ENCODE data around the gene CTBP1. TPM values are rescaled to one million over a fixed set of nuclear protein-coding genes. Genes with fewer than 3 reads are reported as not detected.

CTBP1 gene
- total and polyA plus RNA-seq, 2 experiments from 2014 or later: 74.0 to 192 TPM

GRCh38 chr4:1242506-1243450 lies 6.2 kb downstream of the CTBP1 start:
- Histone ChIP-seq H3K27me3 (ENCODE audit: insufficient read depth) (no peaks in the 10 kb centered on the region), H4K20me1 (replicated peaks; ENCODE audit: insufficient read depth) (peaks cover 16% of the 10 kb centered on the region), H3K4me2 (no peak overlapping the region), H3K36me3 (ENCODE audit: insufficient read depth) (no peaks in the 10 kb centered on the region), H3K4me3 (no peak overlapping the region), H3K4me1 (ENCODE audit: insufficient read depth) (peaks cover 4% of the 10 kb centered on the region; the same call in 1 of the 2 replicates), H3K9me2 (ENCODE audit: insufficient read depth) (no peaks in the 10 kb centered on the region), H3K27ac (ENCODE audit: low read depth) (no peak overlapping the region), H2AFZ (no peak overlapping the region), H3F3A (replicated peaks; ENCODE audit: low read depth) (no peaks in the 10 kb centered on the region), H3K79me2 (replicated peaks; ENCODE audit: insufficient read depth) (peaks cover 74% of the 10 kb centered on the region)
- no peaks in the 10 kb centered on the region for H3K9me3 Mint-ChIP-seq
- H3K36me3 Mint-ChIP-seq (ENCODE audit: low read depth): peaks cover 21% of the 10 kb centered on the region
- ATAC-seq: no peak
- no peak overlapping the region for H3K4me3 Mint-ChIP-seq
- DNase-seq (ENCODE audit: low spot score): no peak
- peaks cover 11% of the 10 kb centered on the region for H3K4me1 Mint-ChIP-seq
- peaks cover 8% of the 10 kb centered on the region for H3K27me3 Mint-ChIP-seq (ENCODE audit: insufficient read depth, low read depth, poor library complexity)
- TF ChIP-seq CTCF (conservative IDR thresholded peaks at IDR 0.05; ENCODE audit: low read depth in 2 of 2) (no peak), CREB1 (CRISPR knock-in tag; IDR thresholded peaks at IDR 0.05; ENCODE audit: low read depth) (no peak), JUNB (IDR thresholded peaks at IDR 0.05; ENCODE audit: unreplicated experiment) (no peak), EZH2 (IDR thresholded peaks at IDR 0.05; ENCODE audit: low read depth, unreplicated experiment) (no peak), POLR2AphosphoS5 (IDR thresholded peaks at IDR 0.05; ENCODE audit: low read depth) (no peak)
- H3K27ac Mint-ChIP-seq: peak overlapping the region; percentile 71

GRCh38 chr4:1241936-1242505 lies 6.9 kb downstream of the CTBP1 start:
- no peak overlapping the region for H2AFZ ChIP-seq
- peaks cover 66% of the 10 kb centered on the region for H3K79me2 ChIP-seq (replicated peaks; ENCODE audit: insufficient read depth)
- no peaks in the 10 kb centered on the region for H3K36me3 ChIP-seq (ENCODE audit: insufficient read depth)
- no peak overlapping the region for H3K27ac ChIP-seq (ENCODE audit: low read depth)
- H3K27me3 ChIP-seq (ENCODE audit: insufficient read depth): no peaks in the 10 kb centered on the region
- Mint-ChIP-seq H3K36me3 (ENCODE audit: low read depth) (peaks cover 21% of the 10 kb centered on the region), H3K27me3 (ENCODE audit: insufficient read depth, low read depth, poor library complexity) (peaks cover 6% of the 10 kb centered on the region), H3K4me3 (no peak overlapping the region), H3K9me3 (no peaks in the 10 kb centered on the region), H3K4me1 (peaks cover 9% of the 10 kb centered on the region), H3K27ac (no peak overlapping the region)
- no peak overlapping the region for H3K4me2 ChIP-seq
- no peaks in the 10 kb centered on the region for H3F3A ChIP-seq (replicated peaks; ENCODE audit: low read depth)
- ATAC-seq (no peak), DNase-seq (ENCODE audit: low spot score) (no peak)
- no peak overlapping the region for H3K4me3 ChIP-seq
- peaks cover 14% of the 10 kb centered on the region for H4K20me1 ChIP-seq (replicated peaks; ENCODE audit: insufficient read depth)
- peaks cover 2% of the 10 kb centered on the region; the same call in 1 of the 2 replicates for H3K4me1 ChIP-seq (ENCODE audit: insufficient read depth)
- no peaks in the 10 kb centered on the region for H3K9me2 ChIP-seq (ENCODE audit: insufficient read depth)
- TF ChIP-seq CTCF (conservative IDR thresholded peaks at IDR 0.05; ENCODE audit: low read depth in 2 of 2) (no peak), NANOG (IDR thresholded peaks at IDR 0.05; ENCODE audit: borderline replicate concordance) (no peak), REST (IDR thresholded peaks at IDR 0.05; ENCODE audit: unreplicated experiment) (no peak)

All from GM23338 (cell line).